ENCODE data around the gene GOLPH3.
"Not testable (repeated sequence)": the region's sequence is repeated elsewhere in the genome, so short reads cannot be mapped to it uniquely, and the experiment has no call there.

The GOLPH3 gene

DNA sequence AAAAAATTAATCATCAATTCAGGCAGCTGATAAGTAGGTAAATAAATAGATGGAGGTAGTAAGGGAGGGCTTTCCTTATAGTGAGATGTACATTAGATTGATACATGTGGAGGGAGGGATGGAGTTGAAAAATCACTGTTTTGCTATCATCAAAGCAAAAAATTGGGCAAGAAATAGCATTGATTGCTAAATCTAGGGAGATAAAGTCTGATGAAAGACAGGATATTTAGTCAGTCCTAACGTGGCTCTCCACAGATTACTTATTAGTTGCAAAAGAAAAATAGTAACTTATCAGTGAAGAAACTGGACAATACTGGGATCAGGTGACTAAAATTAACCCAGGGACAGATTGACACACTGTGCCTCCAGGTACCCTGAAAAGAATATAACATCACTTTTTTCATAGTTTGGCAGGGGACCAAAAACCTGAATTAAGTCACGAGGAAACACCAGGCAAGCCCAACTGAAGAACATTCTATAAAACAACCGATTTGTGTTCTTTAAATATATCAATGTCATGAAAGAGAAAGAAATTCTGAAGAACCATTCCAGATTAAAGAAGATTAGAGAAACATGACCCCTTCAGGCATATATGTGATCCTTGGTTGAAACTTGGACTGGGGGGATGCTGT is 27.1 kb upstream of the GOLPH3 start:
- Histone ChIP-seq H3K36me3 (ENCODE audit: control insufficient read depth, insufficient read depth, low read length) (no peaks in the 10 kb centered on the region), H3K4me1 (ENCODE audit: control insufficient read depth, insufficient read depth, low read length) (no peaks in the 10 kb centered on the region), H3K27me3 (ENCODE audit: control insufficient read depth, insufficient read depth, low read length) (no peaks in the 10 kb centered on the region), H3K4me3 (ENCODE audit: low read length) (no peak overlapping the region), H3K9me3 (ENCODE audit: control insufficient read depth, insufficient read depth, low read length) (no peaks in the 10 kb centered on the region), H3K27ac (ENCODE audit: low read length) (no peak overlapping the region)
- DNase-seq (ENCODE audit: low read depth, low spot score): no peak
- WGBS (ENCODE audit: insufficient coverage, insufficient read length): no CpG with 5 or more reads among the region's 3 CpGs

DNA sequence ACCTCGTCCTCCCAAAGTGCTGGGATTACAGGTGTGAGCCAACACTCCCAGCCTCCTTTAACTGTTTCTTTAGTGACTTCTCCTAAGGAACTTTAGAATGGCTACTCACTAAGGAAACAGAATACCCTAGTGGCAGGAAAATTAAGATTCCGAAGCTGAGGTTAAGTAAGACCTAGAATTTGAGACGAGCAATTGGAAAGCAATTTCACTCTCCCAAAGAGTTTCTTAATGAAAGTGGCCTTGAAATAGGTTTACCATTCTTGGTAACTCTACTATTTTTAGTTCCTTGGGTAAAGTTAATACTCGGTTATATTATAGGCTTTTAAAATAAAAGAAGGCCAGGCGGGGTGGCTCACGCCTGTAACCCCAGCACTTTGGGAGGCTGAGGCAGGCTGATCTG is 22.9 kb upstream of the GOLPH3 start:
- H3K4me3 ChIP-seq (ENCODE audit: low read length): no peak overlapping the region
- H3K4me1 ChIP-seq (ENCODE audit: control insufficient read depth, insufficient read depth, low read length): no peaks in the 10 kb centered on the region
- H3K9me3 ChIP-seq (ENCODE audit: control insufficient read depth, insufficient read depth, low read length): no peaks in the 10 kb centered on the region
- H3K36me3 ChIP-seq (ENCODE audit: control insufficient read depth, insufficient read depth, low read length): no peaks in the 10 kb centered on the region
- H3K27ac ChIP-seq (ENCODE audit: low read length): no peak overlapping the region
- no CpG with 5 or more reads among the region's 6 CpGs for WGBS (ENCODE audit: insufficient coverage, insufficient read length)
- no peaks in the 10 kb centered on the region for H3K27me3 ChIP-seq (ENCODE audit: control insufficient read depth, insufficient read depth, low read length)
- no peak for DNase-seq (ENCODE audit: low read depth, low spot score)

- H3K27me3 ChIP-seq (ENCODE audit: control insufficient read depth, insufficient read depth, low read length): no peaks in the 10 kb centered on the region
- H3K4me3 ChIP-seq (ENCODE audit: low read length): no peak overlapping the region
- no peaks in the 10 kb centered on the region for H3K36me3 ChIP-seq (ENCODE audit: control insufficient read depth, insufficient read depth, low read length)
- no peak overlapping the region for H3K27ac ChIP-seq (ENCODE audit: low read length)
- H3K4me1 ChIP-seq (ENCODE audit: control insufficient read depth, insufficient read depth, low read length): no peaks in the 10 kb centered on the region
- no peak for DNase-seq (ENCODE audit: low read depth, low spot score)
- H3K9me3 ChIP-seq (ENCODE audit: control insufficient read depth, insufficient read depth, low read length): no peaks in the 10 kb centered on the region
- no CpG with 5 or more reads among the region's 5 CpGs for WGBS (ENCODE audit: insufficient coverage, insufficient read length)
Observed at GRCh38 chr5:32195265-32195664, 21.1 kb upstream of the GOLPH3 start.

DNA sequence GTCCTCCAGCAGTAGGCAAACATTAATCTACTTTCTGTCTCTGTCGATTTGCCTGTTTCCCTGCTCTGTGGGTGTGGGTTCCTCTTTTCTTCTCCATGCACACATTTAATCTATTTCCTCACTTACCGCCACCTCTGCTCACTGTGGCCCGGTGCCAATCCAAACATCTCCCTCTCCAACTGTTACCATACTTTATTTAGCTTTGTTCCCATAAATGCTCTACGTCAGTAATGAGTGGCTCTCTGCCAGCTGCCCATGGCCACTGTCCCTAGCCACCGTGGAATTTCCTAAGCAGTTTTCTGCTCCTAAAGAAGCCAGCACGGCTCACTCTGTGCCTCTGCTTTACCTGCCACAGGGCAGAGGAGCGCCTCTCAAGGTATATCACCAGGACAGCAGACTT is 19.5 kb upstream of the GOLPH3 start:
- no CpG with 5 or more reads among the region's 7 CpGs for WGBS (ENCODE audit: insufficient coverage, insufficient read length)
- no peaks in the 10 kb centered on the region for H3K27me3 ChIP-seq (ENCODE audit: control insufficient read depth, insufficient read depth, low read length)
- H3K36me3 ChIP-seq (ENCODE audit: control insufficient read depth, insufficient read depth, low read length): no peaks in the 10 kb centered on the region
- H3K9me3 ChIP-seq (ENCODE audit: control insufficient read depth, insufficient read depth, low read length): no peaks in the 10 kb centered on the region
- H3K4me3 ChIP-seq (ENCODE audit: low read length): no peak overlapping the region
- no peak for DNase-seq (ENCODE audit: low read depth, low spot score)
- no peaks in the 10 kb centered on the region for H3K4me1 ChIP-seq (ENCODE audit: control insufficient read depth, insufficient read depth, low read length)
- no peak overlapping the region for H3K27ac ChIP-seq (ENCODE audit: low read length)

GRCh38 chr5:32190095-32190494 is 16.0 kb upstream of the GOLPH3 start:
- Histone ChIP-seq H3K36me3 (ENCODE audit: control insufficient read depth, insufficient read depth, low read length) (no peaks in the 10 kb centered on the region), H3K27me3 (ENCODE audit: control insufficient read depth, insufficient read depth, low read length) (no peaks in the 10 kb centered on the region), H3K27ac (ENCODE audit: low read length) (no peak overlapping the region), H3K4me1 (ENCODE audit: control insufficient read depth, insufficient read depth, low read length) (no peaks in the 10 kb centered on the region), H3K4me3 (ENCODE audit: low read length) (no peak overlapping the region), H3K9me3 (ENCODE audit: control insufficient read depth, insufficient read depth, low read length) (no peaks in the 10 kb centered on the region)
- no peak for DNase-seq (ENCODE audit: low read depth, low spot score)
- WGBS (ENCODE audit: insufficient coverage, insufficient read length): no CpG with 5 or more reads among the region's 5 CpGs

DNA sequence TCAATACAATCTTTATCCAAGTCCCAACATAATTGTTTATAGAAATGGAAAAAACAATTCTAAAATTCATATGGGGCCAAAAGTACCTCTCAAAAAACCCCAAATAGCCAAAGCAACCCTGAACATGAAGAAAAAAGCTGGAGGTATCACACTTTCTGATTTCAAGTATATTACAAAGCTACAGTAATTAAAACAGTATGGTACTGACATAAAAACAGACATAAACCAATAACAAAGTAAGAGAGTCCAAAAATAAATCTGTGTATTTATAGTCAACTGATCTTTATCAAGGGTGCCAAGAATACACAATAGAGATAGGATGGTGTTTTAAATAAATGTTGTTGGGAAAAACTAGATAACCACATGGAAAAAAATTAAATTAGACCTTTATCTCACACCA is 13.6 kb upstream of the GOLPH3 start:
- Histone ChIP-seq H3K27ac (ENCODE audit: low read length) (no peak overlapping the region), H3K27me3 (ENCODE audit: control insufficient read depth, insufficient read depth, low read length) (no peaks in the 10 kb centered on the region), H3K9me3 (ENCODE audit: control insufficient read depth, insufficient read depth, low read length) (no peaks in the 10 kb centered on the region), H3K4me3 (ENCODE audit: low read length) (no peak overlapping the region), H3K4me1 (ENCODE audit: control insufficient read depth, insufficient read depth, low read length) (no peaks in the 10 kb centered on the region), H3K36me3 (ENCODE audit: control insufficient read depth, insufficient read depth, low read length) (no peaks in the 10 kb centered on the region)
- no peak for DNase-seq (ENCODE audit: low read depth, low spot score)

DNA sequence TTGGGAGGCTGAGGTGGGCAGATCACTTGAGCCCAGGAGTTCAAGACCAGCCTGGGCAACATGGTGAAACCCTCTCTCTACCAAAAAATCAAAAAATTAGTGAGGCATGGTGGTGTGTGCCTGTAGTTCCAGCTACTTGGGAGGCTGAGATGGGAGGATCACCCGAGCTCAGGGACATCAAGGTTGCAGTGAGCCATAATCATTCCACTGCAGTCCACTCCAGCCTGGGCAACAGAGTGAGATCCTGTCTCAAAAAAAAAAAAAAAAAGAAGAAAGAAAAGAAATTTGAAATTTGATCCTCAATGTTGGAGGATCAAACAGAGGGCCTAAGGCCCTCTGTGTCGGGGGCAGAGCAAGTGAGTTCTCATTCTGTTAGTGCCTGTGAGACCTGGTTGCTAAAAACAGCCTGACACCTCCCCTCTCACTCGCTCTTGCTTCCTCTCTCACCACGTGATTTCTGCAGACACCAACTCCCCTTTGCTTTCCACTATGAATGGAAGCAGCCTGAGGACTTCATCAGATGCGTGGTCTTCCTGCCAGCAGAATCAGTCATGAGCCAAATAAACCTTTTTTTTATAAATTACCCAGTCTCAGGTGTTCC is 8.4 kb upstream of the GOLPH3 start:
- WGBS (ENCODE audit: insufficient coverage, insufficient read length): no CpG with 5 or more reads among the region's 5 CpGs
- no peak overlapping the region for H3K4me3 ChIP-seq (ENCODE audit: low read length)
- H3K9me3 ChIP-seq (ENCODE audit: control insufficient read depth, insufficient read depth, low read length): no peaks in the 10 kb centered on the region
- H3K36me3 ChIP-seq (ENCODE audit: control insufficient read depth, insufficient read depth, low read length): no peaks in the 10 kb centered on the region
- no peaks in the 10 kb centered on the region for H3K4me1 ChIP-seq (ENCODE audit: control insufficient read depth, insufficient read depth, low read length)
- no peak for DNase-seq (ENCODE audit: low read depth, low spot score)
- no peaks in the 10 kb centered on the region for H3K27me3 ChIP-seq (ENCODE audit: control insufficient read depth, insufficient read depth, low read length)
- no peak overlapping the region for H3K27ac ChIP-seq (ENCODE audit: low read length)

GRCh38 chr5:32173267-32174010 is 680 bp downstream of the GOLPH3 start:
- H3K27me3 ChIP-seq (ENCODE audit: control insufficient read depth, insufficient read depth, low read length): no peaks in the 10 kb centered on the region
- H3K4me3 ChIP-seq (ENCODE audit: low read length): peak overlapping the region; percentile 66
- no peaks in the 10 kb centered on the region for H3K9me3 ChIP-seq (ENCODE audit: control insufficient read depth, insufficient read depth, low read length)
- no peak overlapping the region for H3K27ac ChIP-seq (ENCODE audit: low read length)
- DNase-seq (ENCODE audit: low read depth, low spot score): no peak
- no CpG with 5 or more reads among the region's 74 CpGs for WGBS (ENCODE audit: insufficient coverage, insufficient read length)
- H3K36me3 ChIP-seq (ENCODE audit: control insufficient read depth, insufficient read depth, low read length): peaks cover 6% of the 10 kb centered on the region; the same call in 1 of the 2 replicates
- H3K4me1 ChIP-seq (ENCODE audit: control insufficient read depth, insufficient read depth, low read length): no peaks in the 10 kb centered on the region

DNA sequence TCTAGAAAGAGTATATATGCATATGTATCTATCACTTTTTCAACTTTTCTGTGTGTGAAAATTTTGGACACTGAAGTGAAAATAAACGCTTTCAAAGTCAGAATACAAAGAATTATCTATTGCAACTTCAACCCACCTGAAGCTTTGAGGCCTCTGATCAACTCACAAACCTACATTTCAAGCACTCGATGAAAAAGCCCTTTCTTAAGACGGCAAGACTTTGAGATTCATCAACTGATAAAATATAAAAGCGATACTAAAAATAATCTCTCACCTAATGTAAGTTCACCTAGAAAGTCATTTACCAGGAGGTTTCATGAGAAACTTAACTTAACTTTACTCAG is 1.2 kb downstream of the GOLPH3 start:
- no peaks in the 10 kb centered on the region for H3K9me3 ChIP-seq (ENCODE audit: control insufficient read depth, insufficient read depth, low read length)

GRCh38 chr5:32172186-32172911 is 1.8 kb downstream of the GOLPH3 start:
- not testable (repeated sequence) for H3K36me3 ChIP-seq (ENCODE audit: control insufficient read depth, insufficient read depth, low read length); H3K27ac ChIP-seq (ENCODE audit: low read length); H3K27me3 ChIP-seq (ENCODE audit: control insufficient read depth, insufficient read depth, low read length); H3K4me1 ChIP-seq (ENCODE audit: control insufficient read depth, insufficient read depth, low read length); DNase-seq (ENCODE audit: low read depth, low spot score); H3K9me3 ChIP-seq (ENCODE audit: control insufficient read depth, insufficient read depth, low read length)
- peak overlapping the region; percentile 66; the same call in 1 of the 2 replicates for H3K4me3 ChIP-seq (ENCODE audit: low read length)
- WGBS (ENCODE audit: insufficient coverage, insufficient read length): no CpG with 5 or more reads among the region's 34 CpGs

More for the DNA sequence above, 1.2 kb downstream of the GOLPH3 start:
- no CpG with 5 or more reads among the region's 4 CpGs for whole genome bisulfite sequencing (ENCODE audit: insufficient coverage, insufficient read length)
- H3K4me3 ChIP-seq (ENCODE audit: low read length): peak overlapping the region; percentile 66; the same call in 1 of the 2 replicates
- H3K27ac ChIP-seq (ENCODE audit: low read length): no peak overlapping the region
- peaks cover 6% of the 10 kb centered on the region; the same call in 1 of the 2 replicates for H3K36me3 ChIP-seq (ENCODE audit: control insufficient read depth, insufficient read depth, low read length)
- no peaks in the 10 kb centered on the region for H3K4me1 ChIP-seq (ENCODE audit: control insufficient read depth, insufficient read depth, low read length)
- DNase-seq (ENCODE audit: low read depth, low spot score): no peak
- H3K27me3 ChIP-seq (ENCODE audit: control insufficient read depth, insufficient read depth, low read length): no peaks in the 10 kb centered on the region

Measured in iPS DF 6.9 (cell line).